HL-60/S4 treated with phorbol 12-myristate 13-acetate at 8.2 ng/mL for 4 days and 3 days (cell line): ENCODE data around the gene TRMO.

Experiments used
- in situ Hi-C: fragments of 300-500 bp; cut with MboI; formaldehyde crosslinking; loops from 2 replicates; pipeline ENCODE4 v1.15.0; 2022; ENCODE audit warnings: low sequenced_read_pairs

Gene TRMO

GRCh38 chr9:97863314-97863713 lies 59.0 kb downstream of the TRMO start:
- in situ Hi-C loops: no loop called here

GRCh38 chr9:97861148-97861475 lies 61.2 kb downstream of the TRMO start:
- in situ Hi-C loops: no loop called here

- in situ Hi-C loops: no loop called here
Observed at GRCh38 chr9:97860451-97861147, 61.7 kb downstream of the TRMO start.

GRCh38 chr9:97859346-97859745 lies 63.0 kb downstream of the TRMO start:
- in situ Hi-C loops: no loop called here

- in situ Hi-C loops: no loop called here
Observed at GRCh38 chr9:97858826-97859225, 63.5 kb downstream of the TRMO start.

- in situ Hi-C loops: no loop called here
Observed at GRCh38 chr9:97858393-97858713, 63.9 kb downstream of the TRMO start.

GRCh38 chr9:97857606-97858392 lies 64.5 kb downstream of the TRMO start:
- in situ Hi-C loops: no loop called here

- in situ Hi-C loops: no loop called here
Observed at GRCh38 chr9:97856857-97857605, 65.3 kb downstream of the TRMO start.

GRCh38 chr9:97855899-97856298 lies 66.4 kb downstream of the TRMO start:
- in situ Hi-C loops: no loop called here

- in situ Hi-C loops: no loop called here
Observed at GRCh38 chr9:97855486-97855875, 66.8 kb downstream of the TRMO start.

- in situ Hi-C loops: no loop called here
Observed at GRCh38 chr9:97854696-97855485, 67.4 kb downstream of the TRMO start.
